Ramos (cell line): ENCODE data around the gene RHBDD2.
"Not testable (repeated sequence)": the region's sequence is repeated elsewhere in the genome, so short reads cannot be mapped to it uniquely, and the experiment has no call there.

Experiments used
- in situ Hi-C: fragments of 300-500 bp; cut with MboI; formaldehyde crosslinking; loops from one replicate; pipeline ENCODE4 v1.14.3; 2022; ENCODE audit warnings: low sequenced_read_pairs; ENCODE audit not compliant: unreplicated experiment

Gene RHBDD2

GRCh38 chr7:75878769-75879611 lies at the start of gene RHBDD2:
Gene RHBDD2 (plus strand): TSS chr7:75879034. CDS start chr7:75879083, 49 bp downstream.
- in situ Hi-C loops = no loop called here

- in situ Hi-C loops = not testable (repeated sequence)
Observed at GRCh38 chr7:75829656-75830055, 49.2 kb upstream of the RHBDD2 start.

- in situ Hi-C loops = no loop called here
Observed at GRCh38 chr7:75830978-75831377, 47.9 kb upstream of the RHBDD2 start.

- in situ Hi-C loops = not testable (repeated sequence)
Observed at GRCh38 chr7:75833662-75834061, 45.2 kb upstream of the RHBDD2 start.

- in situ Hi-C loops = no loop called here
Observed at GRCh38 chr7:75835688-75836285, 43.0 kb upstream of the RHBDD2 start.

GRCh38 chr7:75836798-75837197 lies 42.0 kb upstream of the RHBDD2 start:
- in situ Hi-C loops = no loop called here

GRCh38 chr7:75838281-75838930 lies 40.4 kb upstream of the RHBDD2 start:
- in situ Hi-C loops = not testable (repeated sequence)

GRCh38 chr7:75840029-75840428 lies 38.8 kb upstream of the RHBDD2 start:
- in situ Hi-C loops = no loop called here

GRCh38 chr7:75842836-75843446 lies 35.9 kb upstream of the RHBDD2 start:
- in situ Hi-C loops = no loop called here

- in situ Hi-C loops = no loop called here
Observed at GRCh38 chr7:75843613-75844116, 35.2 kb upstream of the RHBDD2 start.

GRCh38 chr7:75844158-75844557 lies 34.7 kb upstream of the RHBDD2 start:
- in situ Hi-C loops = no loop called here

GRCh38 chr7:75845132-75845531 lies 33.7 kb upstream of the RHBDD2 start:
- in situ Hi-C loops = not testable (repeated sequence)

- in situ Hi-C loops = no loop called here
Observed at GRCh38 chr7:75847707-75848106, 31.1 kb upstream of the RHBDD2 start.

- in situ Hi-C loops = no loop called here
Observed at GRCh38 chr7:75849573-75849972, 29.3 kb upstream of the RHBDD2 start.

- in situ Hi-C loops = no loop called here
Observed at GRCh38 chr7:75850235-75850634, 28.6 kb upstream of the RHBDD2 start.

- in situ Hi-C loops = no loop called here
Observed at GRCh38 chr7:75854233-75854632, 24.6 kb upstream of the RHBDD2 start.

- in situ Hi-C loops = not testable (repeated sequence)
Observed at GRCh38 chr7:75854813-75855345, 24.0 kb upstream of the RHBDD2 start.

- in situ Hi-C loops = no loop called here
Observed at GRCh38 chr7:75856536-75856935, 22.3 kb upstream of the RHBDD2 start.

GRCh38 chr7:75858410-75858809 lies 20.4 kb upstream of the RHBDD2 start:
- in situ Hi-C loops = no loop called here

GRCh38 chr7:75861636-75862035 lies 17.2 kb upstream of the RHBDD2 start:
- in situ Hi-C loops = no loop called here
